ENCODE data around the gene ATXN2.
A peak's percentile ranks its signal among the peaks of the same experiment; 100 is the strongest.

The ATXN2 gene

GRCh38 chr12:111435661-111436201, 163.4 kb downstream of the ATXN2 start:
- DNase-seq, result no peak

- DNase-seq, result peak; percentile 19
Observed at GRCh38 chr12:111434680-111435338, 164.3 kb downstream of the ATXN2 start.

GRCh38 chr12:111434049-111434448, 165.1 kb downstream of the ATXN2 start:
- DNase-seq, result no peak

GRCh38 chr12:111431772-111432171, 167.3 kb downstream of the ATXN2 start:
- no peak for DNase-seq

- DNase-seq, result no peak
Observed at GRCh38 chr12:111430433-111431353, 168.4 kb downstream of the ATXN2 start.

- DNase-seq, result no peak
Observed at GRCh38 chr12:111429828-111430432, 169.2 kb downstream of the ATXN2 start.

- no peak for DNase-seq
Observed at GRCh38 chr12:111428728-111429175, 170.4 kb downstream of the ATXN2 start.

- DNase-seq, result no peak
Observed at GRCh38 chr12:111428081-111428727, 170.9 kb downstream of the ATXN2 start.

- DNase-seq, result no peak
Observed at GRCh38 chr12:111427417-111428074, 171.6 kb downstream of the ATXN2 start.

- no peak for DNase-seq
Observed at GRCh38 chr12:111426344-111427185, 172.6 kb downstream of the ATXN2 start.

GRCh38 chr12:111425655-111426054, 173.5 kb downstream of the ATXN2 start:
- no peak for DNase-seq

GRCh38 chr12:111424793-111425251, 174.3 kb downstream of the ATXN2 start:
- no peak for DNase-seq

- no peak for DNase-seq
Observed at GRCh38 chr12:111424189-111424792, 174.8 kb downstream of the ATXN2 start.

GRCh38 chr12:111420494-111420893, 178.6 kb downstream of the ATXN2 start:
- no peak for DNase-seq

- no peak for DNase-seq
Observed at GRCh38 chr12:111419784-111420183, 179.3 kb downstream of the ATXN2 start.

- DNase-seq, result no peak
Observed at GRCh38 chr12:111418594-111418880, 180.6 kb downstream of the ATXN2 start.

- DNase-seq, result no peak
Observed at GRCh38 chr12:111417784-111418593, 181.1 kb downstream of the ATXN2 start.

GRCh38 chr12:111417290-111417689, 181.8 kb downstream of the ATXN2 start:
- DNase-seq, result no peak

GRCh38 chr12:111414711-111415252, 184.3 kb downstream of the ATXN2 start:
- DNase-seq, result no peak
